H1 (cell line): ENCODE measurements around the gene FOXC1. TPM values are rescaled to one million over a fixed set of nuclear protein-coding genes. Genes with fewer than 3 reads are reported as not detected.

Experiments used
- CTBP2 ChIP-seq: IDR thresholded peaks from 2 replicates; pipeline ENCODE4 v1.7.0; 2011; ENCODE audit warnings: borderline replicate concordance, mild to moderate bottlenecking, moderate library complexity, mixed read lengths, low read length; ENCODE audit not compliant: insufficient read depth, insufficient read length
- EZH2 ChIP-seq: fragments of 200-600 bp; sonication (generic); IDR thresholded peaks from 2 replicates; pipeline ENCODE4 v1.7.1; 2012; ENCODE audit warnings: low read depth, mild to moderate bottlenecking, moderate library complexity, low read length, inconsistent platforms; ENCODE audit not compliant: severe bottlenecking
- SAP30 ChIP-seq: fragments of 300-600 bp; sonication (generic); IDR thresholded peaks from 2 replicates; pipeline ENCODE4 v1.7.1; 2012; ENCODE audit warnings: low read length, moderate library complexity, mild to moderate bottlenecking, inconsistent platforms; ENCODE audit not compliant: insufficient read depth, insufficient replicate concordance
- SRF ChIP-seq: IDR thresholded peaks from 2 replicates; pipeline ENCODE4 v1.6.1; 2011; ENCODE audit warnings: mild to moderate bottlenecking, low read depth, low read length, moderate library complexity
- polyA plus RNA-seq, 7 experiments: library from polyadenylated mRNA; depleted of rRNA in 3 of 7; stranded (reverse) in 5 of 7; unstranded in 2 of 7; fragments of >200 nt in 5 of 7; fragments of 200-250 nt in 2 of 7; gene quantifications; 1 replicate in 5 of 7; 2 replicates in 1 of 7; 4 replicates in 1 of 7; pipeline versions ENCODE4 v1.2.1 to v1.2.3, GENCODE V29; 2011 to 2013; ENCODE audit warnings: missing spikeins in 2 of 7, mixed read lengths in 2 of 7
- total RNA-seq: library from RNA; stranded (reverse); fragmentation: NEBNext Ultra II Directional; extraction: Animal tissue kit (Norgen Biotek cat#: 25700); gene quantifications from 2 replicates; pipeline ENCODE4 v1.2.1, GENCODE V29; 2021

The FOXC1 gene
- total and polyA plus RNA-seq, 2 of the 8 experiments (the other 6 are each of a cell fraction or from before 2014, with no cell fraction given) = 0.22 TPM; not detected in 1

DNA sequence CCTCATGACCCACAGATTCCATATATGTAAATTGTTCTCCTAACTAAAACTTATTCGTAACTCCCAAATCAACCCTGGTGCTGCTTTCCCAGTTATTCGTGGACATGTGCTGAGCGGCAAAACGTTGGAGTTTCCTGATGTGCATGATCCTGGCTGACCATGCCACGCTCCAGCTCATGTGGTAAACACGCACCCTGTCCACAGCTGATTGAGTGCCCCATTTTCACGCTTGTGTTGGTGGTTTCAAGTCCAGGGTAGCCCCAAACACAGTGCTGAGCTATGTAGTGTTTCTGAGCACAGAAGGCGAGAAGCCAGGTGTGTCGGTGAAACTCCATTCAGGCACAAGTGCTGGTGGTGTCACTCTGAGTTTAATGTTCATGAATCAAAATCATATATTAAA lies 19.1 kb upstream of the FOXC1 start (continued):
- TF ChIP-seq EZH2 = no peak
- TF ChIP-seq CTBP2 = no peak
- TF ChIP-seq SRF = no peak
- TF ChIP-seq SAP30 = no peak
